AG04450 (cell line): ENCODE results near the gene PDCD6IP. TPM values are rescaled to one million over a fixed set of nuclear protein-coding genes. Genes with fewer than 3 reads are reported as not detected.

Experiments used
- CTCF ChIA-PET: fragments of 300-600, 350-600 bp; formaldehyde crosslinking; extraction: SDS; loops from one replicate; lab custom pipeline; 2022; ENCODE audit warnings: antibody characterized with exemption, inconsistent platforms; lab: Charles Lee
- POLR2A ChIA-PET: fragments of 350-600 bp; formaldehyde crosslinking; extraction: SDS; loops from one replicate; lab custom pipeline; 2021; ENCODE audit warnings: antibody characterized with exemption, inconsistent platforms; lab: Yijun Ruan, JAX
- DNase-seq: peaks from one replicate; pipeline ENCODE4 v3.0.0-alpha.2; 2011; ENCODE audit warnings: low read depth, low spot score
- H3K27ac ChIP-seq: one replicate; pipeline ENCODE4 v1.5.1; 2012; ENCODE audit warnings: low read depth, low read length, control low read depth
- H3K27me3 ChIP-seq: one replicate; pipeline ENCODE4 v1.6.0; 2012; ENCODE audit warnings: low read length; ENCODE audit not compliant: control insufficient read depth, insufficient read depth
- H3K4me3 ChIP-seq: 2 replicates; pipeline ENCODE4 v1.5.1; 2011; ENCODE audit warnings: mild to moderate bottlenecking, low read depth, low read length, control low read depth
- H3K9me3 ChIP-seq: 2 replicates; pipeline ENCODE4 v1.5.1; 2012; ENCODE audit warnings: low read length; ENCODE audit not compliant: control insufficient read depth, insufficient read depth
- polyA plus RNA-seq: library from polyadenylated mRNA; depleted of rRNA; stranded (reverse); fragments of >200 nt; gene quantifications from 2 replicates; pipeline ENCODE4 v1.2.3, GENCODE V29; 2011
- TF ChIP-seq, protein P1 (sequence below): IDR thresholded peaks from 2 replicates; pipeline ENCODE4 v1.5.1; 2011; ENCODE audit warnings: low read depth, low read length, control low read depth, inconsistent platforms

PDCD6IP gene
- polyA plus RNA-seq, 1 experiment: 188 TPM

GRCh38 chr3:33882296-33882695 lies 83.9 kb downstream of the PDCD6IP start:
- POLR2A ChIA-PET: no interaction called here
- H3K4me3 ChIP-seq: no peak overlapping the region
- TF ChIP-seq, protein P1, sequence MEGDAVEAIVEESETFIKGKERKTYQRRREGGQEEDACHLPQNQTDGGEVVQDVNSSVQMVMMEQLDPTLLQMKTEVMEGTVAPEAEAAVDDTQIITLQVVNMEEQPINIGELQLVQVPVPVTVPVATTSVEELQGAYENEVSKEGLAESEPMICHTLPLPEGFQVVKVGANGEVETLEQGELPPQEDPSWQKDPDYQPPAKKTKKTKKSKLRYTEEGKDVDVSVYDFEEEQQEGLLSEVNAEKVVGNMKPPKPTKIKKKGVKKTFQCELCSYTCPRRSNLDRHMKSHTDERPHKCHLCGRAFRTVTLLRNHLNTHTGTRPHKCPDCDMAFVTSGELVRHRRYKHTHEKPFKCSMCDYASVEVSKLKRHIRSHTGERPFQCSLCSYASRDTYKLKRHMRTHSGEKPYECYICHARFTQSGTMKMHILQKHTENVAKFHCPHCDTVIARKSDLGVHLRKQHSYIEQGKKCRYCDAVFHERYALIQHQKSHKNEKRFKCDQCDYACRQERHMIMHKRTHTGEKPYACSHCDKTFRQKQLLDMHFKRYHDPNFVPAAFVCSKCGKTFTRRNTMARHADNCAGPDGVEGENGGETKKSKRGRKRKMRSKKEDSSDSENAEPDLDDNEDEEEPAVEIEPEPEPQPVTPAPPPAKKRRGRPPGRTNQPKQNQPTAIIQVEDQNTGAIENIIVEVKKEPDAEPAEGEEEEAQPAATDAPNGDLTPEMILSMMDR: no peak
- CTCF ChIA-PET: interaction anchor here (0.8 to 6.0 kb wide), 6 partner anchors 14 to 802 kb away, joined by 3 to 47 read pairs (median 9); no protein-coding TSS in a partner anchor
- H3K27me3 ChIP-seq: peaks cover 5% of the 10 kb centered on the region
- H3K27ac ChIP-seq: no peak overlapping the region
- no peak for DNase-seq
- H3K9me3 ChIP-seq: no peaks in the 10 kb centered on the region

DNA sequence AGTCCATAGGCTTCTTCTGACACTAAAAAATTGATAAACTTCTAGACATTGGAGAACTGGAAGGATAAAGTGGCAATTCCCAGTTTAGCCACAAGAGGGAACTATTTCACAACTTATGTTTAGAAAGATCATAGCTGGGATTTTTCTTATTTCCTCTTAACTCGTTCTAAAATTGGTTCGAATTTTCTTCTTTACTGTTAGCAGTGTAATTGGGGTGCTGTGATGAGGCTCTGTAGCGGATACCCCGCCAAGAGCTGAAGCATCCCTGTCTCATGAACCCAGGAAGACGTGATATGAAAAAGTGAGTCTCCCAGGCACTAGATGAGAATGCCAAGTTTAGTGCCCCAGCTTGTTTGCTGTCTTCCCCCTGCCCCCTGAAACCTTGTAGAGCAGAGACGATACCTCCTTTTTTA lies 85.1 kb downstream of the PDCD6IP start:
- no peak overlapping the region; the same call in 1 of the 2 replicates for H3K4me3 ChIP-seq
- H3K9me3 ChIP-seq: no peaks in the 10 kb centered on the region
- TF ChIP-seq, protein P1: peak; percentile 80
- ChIA-PET POLR2A (no interaction called here), CTCF (interaction anchor here (0.6 to 6.0 kb wide), 30 partner anchors 8 to 1394 kb away, joined by 3 to 47 read pairs (median 4); no protein-coding TSS in a partner anchor)
- peaks cover 5% of the 10 kb centered on the region for H3K27me3 ChIP-seq
- DNase-seq: no peak
- no peak overlapping the region for H3K27ac ChIP-seq

GRCh38 chr3:33883951-33884561 lies 85.6 kb downstream of the PDCD6IP start:
- Histone ChIP-seq H3K27ac (no peak overlapping the region), H3K27me3 (peaks cover 5% of the 10 kb centered on the region), H3K4me3 (no peak overlapping the region), H3K9me3 (no peaks in the 10 kb centered on the region)
- ChIA-PET CTCF (interaction anchor here (0.6 to 6.0 kb wide), 31 partner anchors 8 to 1394 kb away, joined by 3 to 47 read pairs (median 4); no protein-coding TSS in a partner anchor), POLR2A (no interaction called here)
- no peak for DNase-seq
- TF ChIP-seq, protein P1: 0 out of 2 replicates have a peak, but pooled peaks have one; percentile 6

- CTCF ChIA-PET: interaction anchor here (0.6 to 6.0 kb wide), 10 partner anchors 8 to 799 kb away, joined by 3 to 47 read pairs (median 6); no protein-coding TSS in a partner anchor
- H3K4me3 ChIP-seq: no peak overlapping the region
- POLR2A ChIA-PET: no interaction called here
- TF ChIP-seq, protein P1: no peak
- peaks cover 9% of the 10 kb centered on the region for H3K27me3 ChIP-seq
- DNase-seq: no peak
- no peaks in the 10 kb centered on the region for H3K9me3 ChIP-seq
- no peak overlapping the region for H3K27ac ChIP-seq
Measured at GRCh38 chr3:33884701-33885100, 86.3 kb downstream of the PDCD6IP start.

GRCh38 chr3:33885496-33885895 lies 87.1 kb downstream of the PDCD6IP start:
- no peak overlapping the region for H3K4me3 ChIP-seq
- H3K27me3 ChIP-seq: peaks cover 9% of the 10 kb centered on the region
- TF ChIP-seq, protein P1: no peak
- ChIA-PET POLR2A (no interaction called here), CTCF (interaction anchor here (0.9 to 6.0 kb wide), 3 partner anchors 32 to 799 kb away, joined by 3 to 47 read pairs (median 41); no protein-coding TSS in a partner anchor)
- no peak for DNase-seq
- H3K9me3 ChIP-seq: no peaks in the 10 kb centered on the region
- H3K27ac ChIP-seq: no peak overlapping the region
